Testis (tissue), 3 donors: Measurements from ENCODE around the gene ZNF853. TPM values are rescaled to one million over a fixed set of nuclear protein-coding genes. Genes with fewer than 3 reads are reported as not detected.
A peak's percentile ranks its signal among the peaks of the same experiment; 100 is the strongest.

Experiments
- DNase-seq: peaks from one replicate; pipeline ENCODE4 v3.0.0-alpha.2; 2019
- H3K27ac ChIP-seq, 2 donors: fragments of 200-600 bp; sonication (generic); one replicate each; pipeline ENCODE4 v1.5.1; 2019
- H3K27me3 ChIP-seq: fragments of 200-600 bp; sonication (generic); one replicate; pipeline ENCODE4 v1.5.1; 2019
- H3K36me3 ChIP-seq: fragments of 200-600 bp; sonication (generic); one replicate; pipeline ENCODE4 v1.5.1; 2017; ENCODE audit warnings: low read depth; ENCODE audit errors: missing control alignments
- H3K4me1 ChIP-seq: fragments of 200-600 bp; sonication (generic); one replicate; pipeline ENCODE4 v1.5.1; 2019
- H3K4me3 ChIP-seq, 2 donors: fragments of 200-600 bp; sonication (generic); one replicate each; pipeline ENCODE4 v1.5.1; 2017 to 2019
- H3K9me3 ChIP-seq: fragments of 200-600 bp; sonication (generic); one replicate; pipeline ENCODE4 v1.5.1; 2017
- POLR2A ChIP-seq: fragments of 450-650 bp; IDR thresholded peaks from one replicate; pipeline ENCODE4 v1.6.1; 2017; ENCODE audit warnings: antibody characterized with exemption, mild to moderate bottlenecking, moderate library complexity
- WGBS, 2 donors: methylation state at CpG; one replicate each; pipeline ENCODE4 v1.1.5; 2018; 5-methylcytosine and 5-hydroxymethylcytosine counted together
- intact Hi-C: fragments of 100-400 bp; cut with DNase I; formaldehyde crosslinking; loops from one replicate; pipeline ENCODE4 v1.15.1; 2023; ENCODE audit warnings: low total_unique reads
- polyA plus RNA-seq: library from polyadenylated mRNA; stranded (reverse); fragments of 350-450 nt; fragmentation: Illumina TruSeq; extraction: RNeasy Lipid Tissue Mini Kit (QIAGEN cat#74804); gene quantifications from one replicate; pipeline ENCODE4 v1.2.3, GENCODE V29; 2014; ENCODE audit warnings: low read depth, low replicate concordance; ENCODE audit not compliant: insufficient read depth
- total RNA-seq, 2 donors: library from RNA; depleted of rRNA; stranded (reverse); fragments of >200 nt; gene quantifications; one replicate each; pipeline ENCODE4 v1.2.3, GENCODE V29; 2016
- TF ChIP-seq, protein P1 (sequence below), 3 experiments: fragments of 450-650 bp in 2 of 3; fragments of 200-600 bp in 1 of 3; sonication (generic) in 1 of 3; IDR thresholded peaks; one replicate each; pipeline ENCODE4 v1.5.1; 2016 to 2019; ENCODE audit warnings: antibody characterized with exemption in 3 of 3, mild to moderate bottlenecking in 2 of 3, moderate library complexity in 1 of 3

ZNF853 gene
- total and polyA plus RNA-seq, 3 donors from 2014 or later: 8.7 to 9.4 (median 8.8) TPM

DNA sequence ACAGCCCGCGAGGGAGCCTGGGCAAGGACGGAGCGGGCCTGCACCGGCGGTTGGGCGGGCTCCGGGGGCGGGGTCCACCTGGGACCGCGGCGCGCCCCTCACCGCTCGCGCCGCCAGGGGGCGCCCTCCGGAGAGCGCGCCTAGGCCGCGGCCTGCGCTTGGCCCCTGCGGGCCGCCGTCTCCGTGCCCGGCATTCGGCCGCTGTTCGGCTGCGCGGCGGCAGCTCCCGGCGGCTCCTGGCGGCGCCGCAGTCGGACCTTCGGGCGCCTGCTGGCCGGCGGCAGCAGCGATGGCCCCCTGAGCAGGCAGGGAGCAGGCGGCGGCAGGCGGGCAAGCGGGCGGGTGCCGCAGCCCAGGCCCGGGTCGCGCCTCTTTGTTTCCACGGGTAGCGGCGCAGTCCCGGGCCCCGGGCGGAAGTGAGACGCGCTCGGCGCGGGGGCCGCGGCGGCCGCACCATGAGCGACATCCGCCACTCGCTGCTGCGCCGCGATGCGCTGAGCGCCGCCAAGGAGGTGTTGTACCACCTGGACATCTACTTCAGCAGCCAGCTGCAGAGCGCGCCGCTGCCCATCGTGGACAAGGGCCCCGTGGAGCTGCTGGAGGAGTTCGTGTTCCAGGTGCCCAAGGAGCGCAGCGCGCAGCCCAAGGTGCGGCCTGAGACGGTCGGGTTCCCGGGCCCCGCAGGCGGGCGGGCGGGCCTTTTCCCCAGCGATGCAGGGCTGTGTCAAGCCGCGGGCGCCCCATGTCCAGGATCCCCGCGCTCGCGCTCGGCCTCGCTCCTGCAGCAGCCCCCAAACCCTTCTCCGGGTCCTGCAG, 25.4 kb upstream of the ZNF853 start, which contains the start of gene INTS15:
INTS15 (plus strand) TSS at position 193 of the 816 bp plus-strand sequence; CDS start at position 456, 263 bp downstream.
- Histone ChIP-seq H3K27me3 (no peaks in the 10 kb centered on the region), H3K27ac (peak within 1 kb of the TSS; percentile 39 to 82), H3K9me3 (no peaks in the 10 kb centered on the region), H3K4me1 (peaks cover 10% of the 10 kb centered on the region), H3K36me3 (no peaks in the 10 kb centered on the region), H3K4me3 (peak within 1 kb of the TSS; percentile 77 to 91)
- TF ChIP-seq POLR2A: no peak
- TF ChIP-seq, protein P1, sequence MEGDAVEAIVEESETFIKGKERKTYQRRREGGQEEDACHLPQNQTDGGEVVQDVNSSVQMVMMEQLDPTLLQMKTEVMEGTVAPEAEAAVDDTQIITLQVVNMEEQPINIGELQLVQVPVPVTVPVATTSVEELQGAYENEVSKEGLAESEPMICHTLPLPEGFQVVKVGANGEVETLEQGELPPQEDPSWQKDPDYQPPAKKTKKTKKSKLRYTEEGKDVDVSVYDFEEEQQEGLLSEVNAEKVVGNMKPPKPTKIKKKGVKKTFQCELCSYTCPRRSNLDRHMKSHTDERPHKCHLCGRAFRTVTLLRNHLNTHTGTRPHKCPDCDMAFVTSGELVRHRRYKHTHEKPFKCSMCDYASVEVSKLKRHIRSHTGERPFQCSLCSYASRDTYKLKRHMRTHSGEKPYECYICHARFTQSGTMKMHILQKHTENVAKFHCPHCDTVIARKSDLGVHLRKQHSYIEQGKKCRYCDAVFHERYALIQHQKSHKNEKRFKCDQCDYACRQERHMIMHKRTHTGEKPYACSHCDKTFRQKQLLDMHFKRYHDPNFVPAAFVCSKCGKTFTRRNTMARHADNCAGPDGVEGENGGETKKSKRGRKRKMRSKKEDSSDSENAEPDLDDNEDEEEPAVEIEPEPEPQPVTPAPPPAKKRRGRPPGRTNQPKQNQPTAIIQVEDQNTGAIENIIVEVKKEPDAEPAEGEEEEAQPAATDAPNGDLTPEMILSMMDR (IDR thresholded peaks at IDR 0.05): peak; percentile 85 to 99 (median 92)
- intact Hi-C loops: no loop called here
- WGBS, 2 donors: 0 to 1% methylated on average over 25 to 46 of the region's 107 CpGs
- peak; percentile 80 for DNase-seq

DNA sequence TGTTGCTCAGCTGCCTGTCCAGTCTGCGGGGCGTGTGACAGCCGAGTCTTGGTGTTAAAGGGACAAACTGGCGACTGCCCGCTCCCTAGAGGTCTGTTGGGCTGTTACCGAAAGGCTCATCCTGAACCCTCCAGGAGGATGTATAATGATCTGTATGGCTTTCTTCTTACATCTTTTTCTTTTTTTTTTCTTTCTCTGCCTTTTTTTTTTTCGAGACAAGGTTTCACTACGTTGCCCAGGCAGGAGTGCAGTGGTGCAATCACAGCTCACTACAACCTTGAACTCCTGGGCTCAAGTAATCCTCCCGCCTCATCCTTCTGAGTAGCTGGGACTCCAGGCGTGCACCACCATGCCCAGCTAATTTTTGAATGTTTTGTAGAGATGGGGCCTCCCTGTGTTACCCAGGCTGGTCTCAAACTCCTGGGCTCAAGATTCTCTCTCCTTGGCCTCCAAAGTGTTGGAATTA, 24.7 kb upstream of the ZNF853 start:
- 5% methylated on average over 7 to 10 of the region's 10 CpGs for WGBS, 2 donors
- Histone ChIP-seq H3K27ac (peak overlapping the region; percentile 6 to 82), H3K36me3 (no peaks in the 10 kb centered on the region), H3K27me3 (no peaks in the 10 kb centered on the region), H3K4me1 (peaks cover 10% of the 10 kb centered on the region), H3K4me3 (peak overlapping the region; percentile 77 to 91), H3K9me3 (no peaks in the 10 kb centered on the region)
- intact Hi-C loops: no loop called here
- DNase-seq: no peak
- TF ChIP-seq, protein P1 (IDR thresholded peaks at IDR 0.05): no peak
- TF ChIP-seq POLR2A: no peak

DNA sequence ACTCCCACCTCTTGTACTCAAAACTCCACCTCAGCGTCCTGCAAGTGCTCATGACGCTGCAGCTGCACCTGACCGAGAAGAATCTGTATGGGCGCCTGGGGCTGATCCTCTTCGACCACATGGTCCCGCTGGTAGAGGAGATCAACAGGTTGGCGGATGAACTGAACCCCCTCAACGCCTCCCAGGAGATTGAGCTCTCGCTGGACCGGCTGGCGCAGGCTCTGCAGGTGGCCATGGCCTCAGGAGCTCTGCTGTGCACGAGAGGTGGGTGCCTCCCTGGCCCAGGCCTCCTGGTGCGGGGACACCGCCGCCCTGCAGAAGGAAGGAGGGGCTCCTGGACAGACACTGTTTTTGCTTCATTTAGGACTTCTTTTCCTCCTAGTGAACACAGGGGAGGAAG, 15.3 kb upstream of the ZNF853 start:
- Histone ChIP-seq H3K27me3 (no peaks in the 10 kb centered on the region), H3K4me3 (no peak overlapping the region), H3K9me3 (no peaks in the 10 kb centered on the region), H3K36me3 (no peaks in the 10 kb centered on the region), H3K27ac (no peak overlapping the region), H3K4me1 (no peaks in the 10 kb centered on the region)
- 94 to 100% methylated on average over 4 to 15 of the region's 15 CpGs for WGBS, 2 donors
- intact Hi-C loops: no loop called here
- DNase-seq: no peak
- no peak for TF ChIP-seq POLR2A
- TF ChIP-seq, protein P1 (IDR thresholded peaks at IDR 0.05): no peak

DNA sequence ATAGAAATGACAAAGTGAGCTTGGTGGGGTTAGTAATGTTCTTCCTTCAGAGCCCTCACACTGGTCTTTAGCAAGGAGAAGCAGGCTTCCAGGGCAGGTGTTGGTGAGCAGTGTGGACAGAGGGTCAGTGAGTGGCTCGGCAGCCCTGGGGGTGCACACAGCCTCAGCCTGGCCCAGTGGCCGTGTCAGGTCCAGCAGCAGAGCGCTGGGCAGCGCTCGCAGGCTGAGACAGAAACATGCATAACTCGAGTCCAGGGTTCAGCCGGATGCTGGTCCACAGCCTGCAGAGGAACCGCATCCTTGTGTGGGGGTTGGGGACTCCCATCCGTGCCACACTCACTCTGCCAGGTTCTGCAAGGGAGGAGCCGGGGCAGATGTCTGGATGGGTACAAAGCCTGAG, 11.0 kb upstream of the ZNF853 start:
- Histone ChIP-seq H3K9me3 (no peaks in the 10 kb centered on the region), H3K4me1 (no peaks in the 10 kb centered on the region), H3K27ac (no peak overlapping the region), H3K27me3 (no peaks in the 10 kb centered on the region), H3K4me3 (no peak overlapping the region), H3K36me3 (no peaks in the 10 kb centered on the region)
- 83 to 91% methylated on average over 10 of the region's 10 CpGs for WGBS, 2 donors
- TF ChIP-seq, protein P1 (IDR thresholded peaks at IDR 0.05): no peak
- TF ChIP-seq POLR2A: no peak
- no peak for DNase-seq
- intact Hi-C loops: no loop called here
